ENCODE measurements around the gene C5. TPM values are rescaled to one million over a fixed set of nuclear protein-coding genes. Genes with fewer than 3 reads are reported as not detected.

Gene C5
- total RNA-seq, 1 donor = 3.9 TPM

- TF ChIP-seq CTCF (IDR thresholded peaks at IDR 0.05; ENCODE audit: insufficient read depth, low read depth, low read length) = no peak
- H3K4me3 ChIP-seq (ENCODE audit: low read depth, low read length) = no peak overlapping the region
- no peak for DNase-seq (ENCODE audit: low read depth)
Measured at GRCh38 chr9:120960001-120960400, 90.1 kb downstream of the C5 start.

GRCh38 chr9:120956862-120957261 is 93.2 kb downstream of the C5 start:
- DNase-seq (ENCODE audit: low read depth) = no peak
- TF ChIP-seq CTCF (IDR thresholded peaks at IDR 0.05; ENCODE audit: insufficient read depth, low read depth, low read length) = no peak
- H3K4me3 ChIP-seq (ENCODE audit: low read depth, low read length) = no peak overlapping the region

- no peak overlapping the region for H3K4me3 ChIP-seq (ENCODE audit: low read depth, low read length)
- TF ChIP-seq CTCF (IDR thresholded peaks at IDR 0.05; ENCODE audit: insufficient read depth, low read depth, low read length) = no peak
- DNase-seq (ENCODE audit: low read depth) = no peak
Measured at GRCh38 chr9:120951960-120952618, 98.0 kb downstream of the C5 start.

GRCh38 chr9:120950421-120951388 is 99.4 kb downstream of the C5 start:
- no peak for DNase-seq (ENCODE audit: low read depth)
- H3K4me3 ChIP-seq (ENCODE audit: low read depth, low read length) = no peak overlapping the region
- TF ChIP-seq CTCF (IDR thresholded peaks at IDR 0.05; ENCODE audit: insufficient read depth, low read depth, low read length) = no peak

GRCh38 chr9:120949290-120949689 is 100.8 kb downstream of the C5 start:
- TF ChIP-seq CTCF (IDR thresholded peaks at IDR 0.05; ENCODE audit: insufficient read depth, low read depth, low read length) = no peak
- DNase-seq (ENCODE audit: low read depth) = no peak
- no peak overlapping the region for H3K4me3 ChIP-seq (ENCODE audit: low read depth, low read length)

- DNase-seq (ENCODE audit: low read depth) = no peak
- TF ChIP-seq CTCF (IDR thresholded peaks at IDR 0.05; ENCODE audit: insufficient read depth, low read depth, low read length) = no peak
- H3K4me3 ChIP-seq (ENCODE audit: low read depth, low read length) = no peak overlapping the region
Measured at GRCh38 chr9:120948824-120949223, 101.3 kb downstream of the C5 start.
